ENCODE results near the gene SLC22A3.
A peak's percentile ranks its signal among the peaks of the same experiment; 100 is the strongest.

SLC22A3 gene

GRCh38 chr6:160418370-160418769, 70.2 kb downstream of the SLC22A3 start:
- DNase-seq (ENCODE audit: low read depth), result no peak

GRCh38 chr6:160419488-160419887, 71.3 kb downstream of the SLC22A3 start:
- no peak for DNase-seq (ENCODE audit: low read depth)

- no peak for DNase-seq (ENCODE audit: low read depth)
These were observed 72.2 kb downstream of the SLC22A3 start for GRCh38 chr6:160420253-160420968.

- DNase-seq (ENCODE audit: low read depth), result no peak
These were observed 72.9 kb downstream of the SLC22A3 start for GRCh38 chr6:160420969-160421556.

- no peak for DNase-seq (ENCODE audit: low read depth)
These were observed 73.7 kb downstream of the SLC22A3 start for GRCh38 chr6:160421854-160422253.

- DNase-seq (ENCODE audit: low read depth), result no peak
These were observed 76.1 kb downstream of the SLC22A3 start for GRCh38 chr6:160424256-160424655.

GRCh38 chr6:160426136-160426535, 78.0 kb downstream of the SLC22A3 start:
- DNase-seq (ENCODE audit: low read depth), result no peak

GRCh38 chr6:160427312-160428068, 79.3 kb downstream of the SLC22A3 start:
- no peak for DNase-seq (ENCODE audit: low read depth)

GRCh38 chr6:160428069-160428430, 79.9 kb downstream of the SLC22A3 start:
- no peak for DNase-seq (ENCODE audit: low read depth)

- DNase-seq (ENCODE audit: low read depth), result no peak
These were observed 80.8 kb downstream of the SLC22A3 start for GRCh38 chr6:160428818-160429619.

- DNase-seq (ENCODE audit: low read depth), result no peak
These were observed 81.4 kb downstream of the SLC22A3 start for GRCh38 chr6:160429620-160429895.

- DNase-seq (ENCODE audit: low read depth), result no peak
These were observed 82.0 kb downstream of the SLC22A3 start for GRCh38 chr6:160430203-160430602.

- DNase-seq (ENCODE audit: low read depth), result no peak
These were observed 82.6 kb downstream of the SLC22A3 start for GRCh38 chr6:160430751-160431150.

GRCh38 chr6:160431226-160431625, 83.0 kb downstream of the SLC22A3 start:
- peak; percentile 24 for DNase-seq (ENCODE audit: low read depth)

GRCh38 chr6:160431791-160432404, 83.7 kb downstream of the SLC22A3 start:
- DNase-seq (ENCODE audit: low read depth), result no peak

GRCh38 chr6:160435935-160436334, 87.8 kb downstream of the SLC22A3 start:
- no peak for DNase-seq (ENCODE audit: low read depth)

GRCh38 chr6:160437154-160437553, 89.0 kb downstream of the SLC22A3 start:
- DNase-seq (ENCODE audit: low read depth), result no peak

- DNase-seq (ENCODE audit: low read depth), result no peak
These were observed 89.6 kb downstream of the SLC22A3 start for GRCh38 chr6:160437775-160438174.

- no peak for DNase-seq (ENCODE audit: low read depth)
These were observed 90.3 kb downstream of the SLC22A3 start for GRCh38 chr6:160438481-160438880.

GRCh38 chr6:160439751-160440150, 91.6 kb downstream of the SLC22A3 start:
- DNase-seq (ENCODE audit: low read depth), result no peak

GRCh38 chr6:160442151-160442550, 94.0 kb downstream of the SLC22A3 start:
- no peak for DNase-seq (ENCODE audit: low read depth)

GRCh38 chr6:160445130-160445529, 97.0 kb downstream of the SLC22A3 start:
- DNase-seq (ENCODE audit: low read depth), result no peak

All from HS-27A (cell line).